Kidney glomerular epithelial cell (primary cell): Measurements from ENCODE around the gene LIN9.
"Not testable (repeated sequence)": the region's sequence is repeated elsewhere in the genome, so short reads cannot be mapped to it uniquely, and the experiment has no call there.

Source experiments
- DNase-seq: peaks from one replicate; lab custom pipeline; 2025; lab: John Stamatoyannopoulos, UW

Gene LIN9

GRCh38 chr1:226211181-226211821 is 97.7 kb downstream of the LIN9 start:
- DNase-seq = no peak

GRCh38 chr1:226210571-226211176 is 98.3 kb downstream of the LIN9 start:
- no peak for DNase-seq

- no peak for DNase-seq
Measured at GRCh38 chr1:226209307-226210059, 99.5 kb downstream of the LIN9 start.

- no peak for DNase-seq
Measured at GRCh38 chr1:226207048-226207447, 101.9 kb downstream of the LIN9 start.

GRCh38 chr1:226204198-226204597 is 104.8 kb downstream of the LIN9 start:
- no peak for DNase-seq

- DNase-seq = no peak
Measured at GRCh38 chr1:226203655-226204054, 105.3 kb downstream of the LIN9 start.

GRCh38 chr1:226203240-226203639 is 105.7 kb downstream of the LIN9 start:
- no peak for DNase-seq

- DNase-seq = not testable (repeated sequence)
Measured at GRCh38 chr1:226202666-226203065, 106.3 kb downstream of the LIN9 start.

GRCh38 chr1:226202246-226202645 is 106.7 kb downstream of the LIN9 start:
- no peak for DNase-seq

GRCh38 chr1:226201029-226201593 is 107.9 kb downstream of the LIN9 start:
- no peak for DNase-seq

GRCh38 chr1:226199971-226200370 is 109.0 kb downstream of the LIN9 start:
- no peak for DNase-seq

- DNase-seq = no peak
Measured at GRCh38 chr1:226195144-226195543, 113.8 kb downstream of the LIN9 start.

- no peak for DNase-seq
Measured at GRCh38 chr1:226187380-226187779, 121.6 kb downstream of the LIN9 start.

GRCh38 chr1:226187019-226187322 is 122.0 kb downstream of the LIN9 start:
- DNase-seq = no peak

GRCh38 chr1:226186124-226187018 is 122.6 kb downstream of the LIN9 start, which contains the start of gene ACBD3:
ACBD3 (minus strand) TSS chr1:226186741; CDS start chr1:226186675, 66 bp downstream.
- peak; percentile 72 for DNase-seq

- no peak for DNase-seq
Measured at GRCh38 chr1:226185141-226186036, 123.6 kb downstream of the LIN9 start.

- DNase-seq = peak; percentile 80
Measured at GRCh38 chr1:226181996-226182714, 126.8 kb downstream of the LIN9 start.
